Measurements from ENCODE around the gene SUMF1.

The SUMF1 gene

DNA sequence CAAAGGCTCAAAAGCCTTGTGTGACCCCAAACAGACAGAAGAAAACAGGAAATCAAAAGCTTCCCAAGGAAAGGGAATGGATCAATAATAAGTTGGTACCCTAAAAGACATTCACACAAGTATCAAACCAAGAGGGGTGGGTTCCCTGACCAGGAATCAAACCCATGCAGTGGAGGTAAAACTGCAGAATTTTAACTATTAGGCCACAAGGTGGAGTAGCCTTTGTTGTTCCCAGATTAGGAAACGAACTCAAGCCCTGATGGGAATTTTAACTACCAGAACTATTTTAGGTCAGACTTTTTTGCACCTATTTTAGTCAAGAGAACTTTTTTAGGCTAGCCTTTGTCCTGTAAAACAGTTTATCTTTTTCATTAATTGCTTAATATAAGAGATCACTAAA lies 132.5 kb downstream of the SUMF1 start:
- no peaks in the 10 kb centered on the region for H4K20me1 ChIP-seq (ENCODE audit: insufficient read depth, low read length)
- no peak overlapping the region for H2AFZ ChIP-seq (ENCODE audit: low read length)
- H3K4me1 ChIP-seq (ENCODE audit: low read length), result no peaks in the 10 kb centered on the region
- H3K27me3 ChIP-seq (replicated peaks; ENCODE audit: insufficient read depth, low read length), result no peaks in the 10 kb centered on the region
- DNase-seq, result no peak
- TF ChIP-seq, protein P1, sequence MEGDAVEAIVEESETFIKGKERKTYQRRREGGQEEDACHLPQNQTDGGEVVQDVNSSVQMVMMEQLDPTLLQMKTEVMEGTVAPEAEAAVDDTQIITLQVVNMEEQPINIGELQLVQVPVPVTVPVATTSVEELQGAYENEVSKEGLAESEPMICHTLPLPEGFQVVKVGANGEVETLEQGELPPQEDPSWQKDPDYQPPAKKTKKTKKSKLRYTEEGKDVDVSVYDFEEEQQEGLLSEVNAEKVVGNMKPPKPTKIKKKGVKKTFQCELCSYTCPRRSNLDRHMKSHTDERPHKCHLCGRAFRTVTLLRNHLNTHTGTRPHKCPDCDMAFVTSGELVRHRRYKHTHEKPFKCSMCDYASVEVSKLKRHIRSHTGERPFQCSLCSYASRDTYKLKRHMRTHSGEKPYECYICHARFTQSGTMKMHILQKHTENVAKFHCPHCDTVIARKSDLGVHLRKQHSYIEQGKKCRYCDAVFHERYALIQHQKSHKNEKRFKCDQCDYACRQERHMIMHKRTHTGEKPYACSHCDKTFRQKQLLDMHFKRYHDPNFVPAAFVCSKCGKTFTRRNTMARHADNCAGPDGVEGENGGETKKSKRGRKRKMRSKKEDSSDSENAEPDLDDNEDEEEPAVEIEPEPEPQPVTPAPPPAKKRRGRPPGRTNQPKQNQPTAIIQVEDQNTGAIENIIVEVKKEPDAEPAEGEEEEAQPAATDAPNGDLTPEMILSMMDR (IDR thresholded peaks at IDR 0.05; ENCODE audit: low read length), result no peak
- no peak for TF ChIP-seq EZH2phosphoT487 (IDR thresholded peaks at IDR 0.05; ENCODE audit: low read length)
- TF ChIP-seq EZH2 (optimal IDR thresholded peaks at IDR 0.05; ENCODE audit: low read depth, low read length), result no peak
- H3K4me3 ChIP-seq (ENCODE audit: low read length), result no peak overlapping the region
- no peaks in the 10 kb centered on the region for H3K36me3 ChIP-seq (replicated peaks; ENCODE audit: insufficient read depth, low read length)
- H3K79me2 ChIP-seq (ENCODE audit: low read length), result no peaks in the 10 kb centered on the region
- no peaks in the 10 kb centered on the region for H3F3A ChIP-seq (ENCODE audit: insufficient read depth, low read length)
- H3K9me3 ChIP-seq (replicated peaks; ENCODE audit: insufficient read depth, low read length), result no peaks in the 10 kb centered on the region
- no peaks in the 10 kb centered on the region for H3K9me2 ChIP-seq (replicated peaks; ENCODE audit: insufficient read depth, low read length)
- H3K27ac ChIP-seq (ENCODE audit: low read length), result no peak overlapping the region
- no peak overlapping the region for H3K4me2 ChIP-seq (ENCODE audit: low read depth, low read length)
- H3K9ac ChIP-seq (ENCODE audit: low read length), result no peak overlapping the region

DNA sequence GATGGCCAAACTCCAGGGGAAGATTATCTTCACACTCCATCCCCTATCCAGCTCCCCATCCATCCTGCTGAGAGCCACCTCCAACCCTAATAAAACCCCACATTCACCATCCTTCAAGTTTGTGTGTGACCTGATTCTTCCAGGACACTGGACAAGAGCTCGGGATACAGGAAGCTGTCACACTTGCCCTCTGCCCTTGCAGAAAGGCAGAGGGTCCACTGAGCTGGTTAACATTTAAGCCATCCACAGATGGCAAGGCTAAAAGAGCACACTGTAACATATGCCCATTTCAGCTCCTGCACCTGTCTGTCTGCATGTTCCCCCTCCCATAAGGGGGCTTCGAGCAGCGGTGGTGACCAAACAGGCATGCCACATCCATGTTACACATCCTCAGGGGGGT lies 134.1 kb downstream of the SUMF1 start:
- H3K4me3 ChIP-seq (ENCODE audit: low read length), result no peak overlapping the region
- H3K79me2 ChIP-seq (ENCODE audit: low read length), result no peaks in the 10 kb centered on the region
- H3K9me3 ChIP-seq (replicated peaks; ENCODE audit: insufficient read depth, low read length), result no peaks in the 10 kb centered on the region
- DNase-seq, result no peak
- H4K20me1 ChIP-seq (ENCODE audit: insufficient read depth, low read length), result no peaks in the 10 kb centered on the region
- no peak overlapping the region for H3K9ac ChIP-seq (ENCODE audit: low read length)
- H2AFZ ChIP-seq (ENCODE audit: low read length), result no peak overlapping the region
- H3K4me1 ChIP-seq (ENCODE audit: low read length), result no peaks in the 10 kb centered on the region
- no peaks in the 10 kb centered on the region for H3K36me3 ChIP-seq (replicated peaks; ENCODE audit: insufficient read depth, low read length)
- H3K9me2 ChIP-seq (replicated peaks; ENCODE audit: insufficient read depth, low read length), result no peaks in the 10 kb centered on the region
- no peak for TF ChIP-seq EZH2phosphoT487 (IDR thresholded peaks at IDR 0.05; ENCODE audit: low read length)
- TF ChIP-seq, protein P1 (IDR thresholded peaks at IDR 0.05; ENCODE audit: low read length), result no peak
- TF ChIP-seq EZH2 (optimal IDR thresholded peaks at IDR 0.05; ENCODE audit: low read depth, low read length), result no peak
- no peak overlapping the region for H3K4me2 ChIP-seq (ENCODE audit: low read depth, low read length)
- no peaks in the 10 kb centered on the region for H3F3A ChIP-seq (ENCODE audit: insufficient read depth, low read length)
- H3K27me3 ChIP-seq (replicated peaks; ENCODE audit: insufficient read depth, low read length), result no peaks in the 10 kb centered on the region
- no peak overlapping the region for H3K27ac ChIP-seq (ENCODE audit: low read length)

DNA sequence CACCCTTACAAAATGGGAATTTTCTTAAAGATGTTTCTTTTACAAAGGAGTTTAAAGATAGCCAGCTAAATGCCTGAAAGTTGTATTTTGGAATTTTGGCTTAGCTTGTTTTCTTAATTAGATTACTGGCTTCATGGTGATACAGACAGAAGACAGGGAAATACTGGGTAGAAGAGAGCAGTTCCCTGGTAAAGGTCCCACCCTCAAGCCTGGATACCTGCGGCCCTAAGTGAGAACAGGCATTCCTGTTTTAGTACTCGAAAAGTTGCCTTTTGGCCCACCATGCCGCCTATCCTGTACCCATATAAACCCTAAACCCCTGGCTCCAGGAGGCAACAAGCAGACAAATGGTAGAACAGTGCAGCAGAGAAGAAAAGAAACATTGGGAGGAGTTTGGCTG lies 134.5 kb downstream of the SUMF1 start:
- no peaks in the 10 kb centered on the region for H3K9me2 ChIP-seq (replicated peaks; ENCODE audit: insufficient read depth, low read length)

More for the DNA sequence above, 134.5 kb downstream of the SUMF1 start:
- Histone ChIP-seq H3K4me1 (ENCODE audit: low read length) (no peaks in the 10 kb centered on the region), H3K79me2 (ENCODE audit: low read length) (no peaks in the 10 kb centered on the region), H3K4me2 (ENCODE audit: low read depth, low read length) (no peak overlapping the region), H3K27me3 (replicated peaks; ENCODE audit: insufficient read depth, low read length) (no peaks in the 10 kb centered on the region), H3F3A (ENCODE audit: insufficient read depth, low read length) (no peaks in the 10 kb centered on the region), H3K27ac (ENCODE audit: low read length) (no peak overlapping the region), H3K9me3 (replicated peaks; ENCODE audit: insufficient read depth, low read length) (no peaks in the 10 kb centered on the region), H3K9ac (ENCODE audit: low read length) (no peak overlapping the region), H3K36me3 (replicated peaks; ENCODE audit: insufficient read depth, low read length) (no peaks in the 10 kb centered on the region), H2AFZ (ENCODE audit: low read length) (no peak overlapping the region), H3K4me3 (ENCODE audit: low read length) (no peak overlapping the region), H4K20me1 (ENCODE audit: insufficient read depth, low read length) (no peaks in the 10 kb centered on the region)
- no peak for DNase-seq
- TF ChIP-seq EZH2phosphoT487 (IDR thresholded peaks at IDR 0.05; ENCODE audit: low read length) (no peak), EZH2 (optimal IDR thresholded peaks at IDR 0.05; ENCODE audit: low read depth, low read length) (no peak)
- TF ChIP-seq, protein P1 (IDR thresholded peaks at IDR 0.05; ENCODE audit: low read length), result no peak
